Measurements from ENCODE around the gene NRXN3.

The NRXN3 gene

DNA sequence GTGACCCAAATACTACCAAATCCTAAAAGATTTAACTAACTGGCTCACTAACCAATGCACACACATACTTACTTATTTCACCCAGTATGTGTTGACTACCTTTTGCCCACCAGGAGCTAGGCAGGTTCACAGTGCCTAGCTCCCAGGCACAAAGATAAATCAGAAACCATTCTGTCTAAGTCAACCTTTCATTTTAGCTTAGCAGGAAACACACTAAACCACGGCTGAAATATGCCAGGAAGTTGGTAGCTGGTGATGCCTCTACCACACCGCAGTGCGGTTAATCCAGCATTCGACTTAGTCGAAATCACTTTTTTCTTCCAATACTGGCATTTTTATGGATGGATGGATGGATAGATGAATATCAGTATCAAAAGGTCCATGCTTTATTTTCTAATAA, 1443.5 kb downstream of the NRXN3 start:
- DNase-seq: no peak

GRCh38 chr14:79614448-79614847, 1444.3 kb downstream of the NRXN3 start:
- DNase-seq: no peak

GRCh38 chr14:79627058-79627457, 1456.9 kb downstream of the NRXN3 start:
- DNase-seq: no peak

DNA sequence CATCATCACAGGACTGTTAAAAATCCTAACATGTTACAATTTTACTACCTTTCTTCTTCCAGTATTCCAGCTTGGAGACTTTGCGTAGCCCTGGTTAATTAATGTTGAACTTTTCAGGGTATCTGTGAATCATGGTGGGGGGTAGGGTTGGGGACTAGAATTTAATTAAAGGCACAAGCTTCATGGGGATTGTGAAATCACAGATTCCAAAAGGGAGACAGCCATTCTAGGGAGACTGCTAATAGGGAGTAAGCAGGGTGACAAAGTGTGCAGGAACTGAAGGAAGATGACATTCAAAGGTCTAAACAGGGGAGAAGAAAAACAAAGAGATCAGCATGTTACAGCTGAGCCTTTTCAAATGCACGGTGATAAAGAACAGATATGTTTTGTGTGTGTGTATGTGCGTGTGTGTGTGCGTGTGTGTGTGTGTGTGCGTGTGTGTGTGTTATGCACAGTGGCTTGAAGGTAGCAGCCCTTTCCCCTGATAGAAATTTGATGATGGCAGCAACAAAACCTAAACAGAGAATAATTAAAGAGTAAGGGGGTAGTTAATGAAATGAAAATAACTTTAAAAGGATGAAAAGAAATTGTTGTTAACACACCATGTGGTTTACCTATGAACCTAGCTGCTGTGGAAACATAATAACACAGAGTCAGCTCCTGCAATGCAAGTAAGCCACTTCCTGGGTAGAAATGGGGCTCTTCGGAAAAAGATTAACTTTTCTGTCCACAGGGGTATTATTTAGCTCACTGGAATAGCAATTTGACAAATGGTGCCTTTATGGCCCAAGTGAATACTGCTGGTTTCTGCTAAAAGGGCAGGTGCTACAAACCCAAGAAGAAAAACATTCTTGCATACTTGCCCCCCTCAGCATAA, 1459.5 kb downstream of the NRXN3 start:
- DNase-seq: no peak

GRCh38 chr14:79630288-79630960, 1460.3 kb downstream of the NRXN3 start:
- DNase-seq: no peak

DNA sequence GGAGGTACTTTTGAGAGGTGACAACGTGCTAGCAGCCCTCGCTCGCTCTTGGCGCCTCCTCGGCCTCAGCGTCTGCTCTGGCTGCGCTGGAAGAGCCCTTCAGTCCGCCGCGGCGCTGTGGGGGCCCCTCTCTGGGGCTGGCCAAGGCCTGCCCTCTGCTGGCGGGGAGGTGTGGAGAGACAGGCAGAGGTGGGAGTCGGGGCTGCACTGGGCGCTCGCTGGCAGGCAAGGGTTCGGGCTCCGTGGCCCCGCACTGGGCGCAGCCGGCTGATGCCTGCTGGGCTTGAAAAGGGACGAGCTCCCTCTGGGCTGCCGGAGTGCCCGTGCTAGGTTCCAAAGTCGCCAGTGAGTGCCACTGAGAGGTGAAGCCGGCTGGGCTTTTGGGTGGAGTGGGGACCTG, 1461.1 kb downstream of the NRXN3 start:
- no peak for DNase-seq

- no peak for DNase-seq
These were observed 1468.6 kb downstream of the NRXN3 start for GRCh38 chr14:79638672-79639266.

DNA sequence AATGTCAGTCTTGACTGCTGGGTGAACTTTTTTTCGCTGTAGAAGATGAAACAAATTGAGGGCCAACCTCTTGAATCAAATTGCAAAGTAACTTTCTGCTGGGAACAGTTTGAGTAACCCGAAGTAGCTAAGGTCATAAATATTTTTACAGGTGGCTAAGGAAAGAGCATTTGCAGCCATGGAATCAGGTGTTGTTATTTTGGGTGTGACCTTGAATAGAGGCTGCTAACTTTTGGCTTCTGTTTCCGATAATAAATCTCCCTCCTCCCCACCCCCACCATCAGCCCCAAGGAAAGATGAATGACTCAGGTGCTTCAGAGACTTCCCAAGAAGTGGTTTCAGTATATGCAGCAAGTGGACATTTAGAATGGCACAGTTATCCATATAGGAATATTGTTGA, 1469.4 kb downstream of the NRXN3 start:
- DNase-seq: no peak

DNA sequence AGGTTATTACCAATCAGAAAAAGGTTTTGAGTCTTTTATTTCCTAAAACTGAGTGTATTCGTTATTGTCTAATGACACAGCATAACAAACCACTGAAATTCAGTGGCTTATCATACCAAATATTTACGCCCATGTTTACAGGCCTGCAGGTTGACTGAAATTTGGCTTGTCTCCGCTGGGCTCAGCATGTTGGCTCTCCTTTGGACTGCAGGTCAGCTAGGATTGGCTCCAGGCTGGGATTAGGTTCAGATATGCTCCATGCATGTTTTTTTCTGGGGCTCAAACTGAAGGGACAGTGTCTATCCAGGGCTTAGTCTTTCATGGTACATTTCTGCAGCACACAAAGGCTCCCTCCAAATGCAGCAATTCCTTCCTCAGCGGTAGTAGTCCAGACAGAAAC, 1471.2 kb downstream of the NRXN3 start:
- no peak for DNase-seq

DNA sequence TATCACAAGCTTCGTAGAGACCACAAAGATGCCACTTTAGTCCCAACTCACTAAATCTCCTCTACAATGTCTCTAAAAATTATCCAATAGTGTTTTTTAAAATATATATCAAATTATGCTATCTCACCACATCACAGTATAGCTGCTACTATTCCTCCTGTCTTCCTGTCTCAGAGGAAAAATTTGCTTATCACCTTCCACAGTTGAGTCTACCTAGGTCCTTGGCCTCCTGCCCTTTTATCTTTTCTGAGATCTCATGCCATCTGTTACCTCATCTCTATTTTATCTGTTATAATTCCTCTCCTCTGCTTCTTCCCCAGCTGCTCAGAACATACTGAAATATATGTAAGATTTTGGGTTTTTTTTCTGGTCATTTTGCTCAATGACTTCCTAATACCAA, 1473.0 kb downstream of the NRXN3 start:
- no peak for DNase-seq

GRCh38 chr14:79645753-79646362, 1475.7 kb downstream of the NRXN3 start:
- no peak for DNase-seq

- no peak for DNase-seq
These were observed 1479.7 kb downstream of the NRXN3 start for GRCh38 chr14:79649856-79650255.

DNA sequence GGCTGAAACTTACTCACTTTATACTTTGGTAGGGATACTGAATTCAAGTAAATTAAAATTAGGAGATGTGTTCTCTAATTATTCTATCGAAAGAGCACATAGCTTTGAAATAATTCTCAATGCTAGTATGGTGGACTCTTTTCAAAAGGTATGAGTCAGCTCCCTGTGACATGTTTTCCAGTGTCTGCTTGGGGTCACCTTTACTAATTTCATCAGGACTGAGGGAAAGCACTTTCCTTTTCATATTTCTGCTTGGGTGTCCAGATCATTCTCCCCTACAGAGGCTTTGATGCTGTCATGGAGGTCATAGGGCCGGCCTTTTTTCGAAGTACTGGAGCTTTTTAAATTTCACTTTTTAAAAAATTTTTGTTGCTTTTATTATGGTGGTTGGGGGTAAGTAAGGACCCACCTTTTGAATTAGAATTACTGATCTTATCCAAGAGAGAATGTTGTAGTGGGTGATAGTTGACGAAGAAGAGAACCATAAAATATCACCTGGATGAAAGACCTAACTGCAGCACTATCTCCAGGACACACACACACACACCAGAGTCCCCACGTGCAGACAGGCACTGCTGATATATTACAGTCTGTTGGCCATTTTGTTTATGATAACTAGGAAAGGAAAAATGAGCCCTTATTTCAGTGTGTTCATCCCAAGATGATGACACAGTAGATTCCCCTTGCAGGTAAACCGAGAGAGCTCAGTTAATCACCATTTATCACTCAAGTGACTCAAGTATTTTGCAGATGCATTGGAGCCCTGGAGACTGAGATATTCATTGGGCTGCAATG, 1482.5 kb downstream of the NRXN3 start:
- no peak for DNase-seq

DNA sequence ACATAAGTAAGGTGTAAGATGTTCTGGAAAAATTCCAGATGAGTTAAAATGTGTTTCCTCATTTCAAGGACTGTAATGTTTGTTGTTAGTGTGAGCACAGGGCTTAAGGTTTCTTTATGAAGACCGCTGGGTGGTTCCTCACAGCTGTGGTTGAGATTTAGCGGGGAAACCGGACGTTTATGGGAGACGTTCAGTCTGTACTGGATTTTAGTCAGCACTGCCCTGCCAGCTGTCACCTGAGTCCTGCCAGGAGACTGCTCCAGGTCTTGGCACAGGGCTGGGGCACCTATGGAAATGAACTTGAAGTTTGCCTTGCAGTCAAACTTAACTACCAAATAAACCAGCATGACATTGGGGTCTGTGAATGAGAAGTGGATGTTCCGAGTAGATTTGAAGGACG, 1485.9 kb downstream of the NRXN3 start:
- DNase-seq: no peak

- DNase-seq: no peak
These were observed 1486.3 kb downstream of the NRXN3 start for GRCh38 chr14:79656496-79656895.

GRCh38 chr14:79658221-79658620, 1488.0 kb downstream of the NRXN3 start:
- no peak for DNase-seq

DNA sequence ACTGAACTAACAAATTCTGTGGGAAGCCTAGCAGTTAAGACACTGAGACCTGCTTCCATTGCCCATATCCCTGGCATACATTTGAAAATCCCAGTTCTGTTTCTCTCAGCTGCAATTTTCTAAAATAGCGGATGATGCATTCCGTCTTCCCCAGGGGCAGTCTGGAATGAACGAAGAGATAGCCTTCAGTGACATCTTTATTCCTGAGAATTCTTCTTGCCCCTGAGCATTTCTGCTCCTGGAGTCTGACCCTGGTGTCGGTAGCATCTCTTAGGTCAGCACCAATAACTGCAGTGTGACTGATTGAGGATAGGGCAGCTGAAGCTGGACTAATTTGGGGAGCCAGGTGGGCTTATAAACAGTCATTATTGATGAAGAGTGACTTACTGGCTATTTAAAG, 1488.6 kb downstream of the NRXN3 start:
- no peak for DNase-seq

- no peak for DNase-seq
These were observed 1490.1 kb downstream of the NRXN3 start for GRCh38 chr14:79660053-79660939.

GRCh38 chr14:79661752-79662151, 1491.6 kb downstream of the NRXN3 start:
- DNase-seq: no peak

- no peak for DNase-seq
These were observed 1493.3 kb downstream of the NRXN3 start for GRCh38 chr14:79663453-79663852.

DNA sequence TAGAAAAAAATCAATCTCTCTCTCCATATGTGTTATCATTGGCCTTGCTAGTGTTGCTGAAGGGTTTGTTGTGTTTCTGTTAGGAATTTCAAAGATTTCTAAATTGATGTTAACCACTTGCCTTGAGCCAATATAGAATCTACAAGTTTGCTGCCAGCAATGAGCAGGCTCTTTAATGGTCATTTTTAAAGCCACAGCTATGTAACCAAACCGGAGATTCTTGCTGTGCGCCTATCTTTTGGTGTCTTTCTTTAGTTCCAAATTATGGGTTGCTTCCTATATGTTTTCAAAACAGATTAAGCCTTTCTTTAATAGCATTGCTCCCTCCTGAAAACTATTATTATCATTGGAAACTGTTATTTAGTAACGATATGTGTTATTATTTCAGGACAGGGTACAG, 1495.4 kb downstream of the NRXN3 start:
- DNase-seq: no peak

DNA sequence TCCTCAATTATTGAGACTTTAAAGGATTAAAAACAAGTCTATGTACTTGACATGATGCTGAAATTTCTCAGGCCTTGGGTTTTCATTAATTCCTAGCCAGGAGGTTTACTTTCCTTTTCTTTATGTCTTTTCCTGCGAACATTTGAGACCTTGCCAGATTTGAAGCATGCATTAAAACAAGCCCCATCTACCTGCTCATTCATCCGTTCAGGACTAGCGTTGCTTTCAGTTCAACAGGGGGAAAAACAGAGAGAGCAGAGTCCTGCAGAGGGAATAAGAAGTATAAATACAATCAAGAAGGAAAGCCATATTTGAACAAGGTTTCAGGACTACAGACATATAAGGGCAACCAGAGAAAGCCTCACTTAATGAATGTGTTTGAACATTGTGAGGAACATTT, 1498.8 kb downstream of the NRXN3 start:
- DNase-seq: no peak
